Measurements from ENCODE around the gene TEX55.

The TEX55 gene

DNA sequence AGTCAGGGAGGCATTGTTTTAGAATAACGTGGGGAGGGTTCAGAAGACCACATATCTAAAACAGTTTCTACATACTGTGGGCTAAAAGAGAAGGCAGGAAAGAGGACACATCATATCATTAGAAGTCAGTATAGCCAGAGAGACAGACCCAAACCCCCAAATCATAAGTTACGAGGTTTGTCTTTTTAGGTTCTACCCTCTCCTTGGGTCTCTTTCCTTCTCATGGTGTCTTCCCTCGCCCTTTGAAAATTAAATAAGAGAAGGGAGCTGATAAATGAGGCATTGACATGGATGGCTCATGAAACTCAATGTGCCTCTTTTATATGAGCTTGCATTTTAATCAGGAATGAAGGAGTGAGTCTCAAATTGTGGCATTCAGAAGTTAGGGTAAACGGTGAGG lies 30.8 kb downstream of the TEX55 start:
- peaks cover 0 to 20% (median 5%) of the 10 kb centered on the region in 5 experiments for H3K27me3 ChIP-seq (replicated peaks in 2 of 5; ENCODE audit: control insufficient read depth in 4 of 5, insufficient read depth in 5 of 5, low read length in 4 of 5)
- H3K9me3 ChIP-seq (ENCODE audit: control extremely low read depth in 1 of 5, control insufficient read depth in 4 of 5, insufficient read depth in 2 of 5, low read depth in 1 of 5, low read length in 4 of 5), result no peaks in the 10 kb centered on the region
- H3K27ac ChIP-seq (ENCODE audit: insufficient read depth in 1 of 2, low read depth in 1 of 2, low read length in 2 of 2, poor library complexity in 1 of 2, severe bottlenecking in 2 of 2), result no peak overlapping the region
- no peak overlapping the region for H3K4me3 ChIP-seq (ENCODE audit: control insufficient read depth in 1 of 7, extremely low read depth in 1 of 7, insufficient read depth in 4 of 7, low read depth in 2 of 7, low read length in 6 of 7)
- no peak for DNase-seq
- ChIA-PET CTCF (no interaction called here), POLR2A (no interaction called here)
- H3K36me3 ChIP-seq (ENCODE audit: control insufficient read depth in 4 of 4, insufficient read depth in 4 of 4, low read length in 3 of 4), result no peaks in the 10 kb centered on the region
- WGBS (ENCODE audit: insufficient coverage), result 100% methylated on average over 1 of the region's 4 CpGs
- H3K4me1 ChIP-seq (ENCODE audit: control extremely low read depth in 1 of 4, control insufficient read depth in 4 of 4, insufficient read depth in 4 of 4, low read length in 3 of 4), result no peaks in the 10 kb centered on the region

DNA sequence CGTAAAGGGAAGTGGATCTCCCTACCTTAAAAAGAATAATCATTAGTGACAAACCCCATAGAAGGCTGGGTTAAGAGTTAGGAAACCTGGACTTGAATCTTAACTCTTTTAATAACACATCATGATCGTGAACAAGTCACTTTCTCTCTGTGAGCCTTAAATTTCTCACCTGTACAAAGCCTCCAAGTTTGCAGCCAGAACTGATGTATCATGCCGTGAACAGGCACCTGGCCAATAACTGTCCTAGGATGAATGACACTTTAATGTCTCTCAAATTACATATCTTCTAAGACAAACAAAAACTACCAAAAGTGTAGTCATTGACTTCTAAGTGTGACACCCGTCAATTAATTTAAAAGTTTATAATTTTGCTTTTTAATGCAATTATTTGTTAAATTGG lies 31.4 kb downstream of the TEX55 start:
- CTCF ChIA-PET, result no interaction called here
- H3K36me3 ChIP-seq (ENCODE audit: control insufficient read depth in 4 of 4, insufficient read depth in 4 of 4, low read length in 3 of 4), result no peaks in the 10 kb centered on the region
- no peak overlapping the region for H3K4me3 ChIP-seq (ENCODE audit: control insufficient read depth in 1 of 7, extremely low read depth in 1 of 7, insufficient read depth in 4 of 7, low read depth in 2 of 7, low read length in 6 of 7)
- peaks cover 0 to 20% (median 3%) of the 10 kb centered on the region in 5 experiments for H3K27me3 ChIP-seq (replicated peaks in 2 of 5; ENCODE audit: control insufficient read depth in 4 of 5, insufficient read depth in 5 of 5, low read length in 4 of 5)
- WGBS (ENCODE audit: insufficient coverage), result 100% methylated on average over 1 of the region's 4 CpGs
- H3K27ac ChIP-seq (ENCODE audit: insufficient read depth in 1 of 2, low read depth in 1 of 2, low read length in 2 of 2, poor library complexity in 1 of 2, severe bottlenecking in 2 of 2), result no peak overlapping the region
- H3K9me3 ChIP-seq (ENCODE audit: control extremely low read depth in 1 of 5, control insufficient read depth in 4 of 5, insufficient read depth in 2 of 5, low read depth in 1 of 5, low read length in 4 of 5), result no peaks in the 10 kb centered on the region
- POLR2A ChIA-PET, result no interaction called here
- no peak for DNase-seq
- H3K4me1 ChIP-seq (ENCODE audit: control extremely low read depth in 1 of 4, control insufficient read depth in 4 of 4, insufficient read depth in 4 of 4, low read length in 3 of 4), result no peaks in the 10 kb centered on the region

DNA sequence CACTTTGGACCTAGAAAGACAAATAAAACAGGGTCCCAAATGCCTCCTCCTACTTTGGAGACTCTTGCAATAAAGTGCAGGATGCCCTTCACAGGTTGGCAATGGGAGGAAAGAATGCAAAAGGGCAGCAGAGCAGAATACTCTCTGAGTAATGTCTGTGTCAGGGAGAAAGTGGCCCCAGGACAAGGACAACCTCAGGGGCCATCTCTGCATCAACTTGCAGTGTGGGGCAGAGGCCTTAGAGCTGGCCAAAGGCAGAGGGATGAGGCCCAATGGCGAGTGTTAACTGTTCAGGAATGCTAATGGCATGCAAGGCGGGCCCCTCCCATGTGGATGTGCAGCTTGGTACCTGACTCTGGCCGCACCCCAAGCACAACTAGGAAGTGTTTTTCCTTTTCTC lies 35.8 kb downstream of the TEX55 start:
- Histone ChIP-seq H3K4me3 (ENCODE audit: control insufficient read depth in 1 of 7, extremely low read depth in 1 of 7, insufficient read depth in 4 of 7, low read depth in 2 of 7, low read length in 6 of 7) (no peak overlapping the region), H3K27me3 (replicated peaks in 2 of 5; ENCODE audit: control insufficient read depth in 4 of 5, insufficient read depth in 5 of 5, low read length in 4 of 5) (peaks cover 0 to 4% (median 0%) of the 10 kb centered on the region in 5 experiments), H3K9me3 (ENCODE audit: control extremely low read depth in 1 of 5, control insufficient read depth in 4 of 5, insufficient read depth in 2 of 5, low read depth in 1 of 5, low read length in 4 of 5) (no peaks in the 10 kb centered on the region), H3K36me3 (ENCODE audit: control insufficient read depth in 4 of 4, insufficient read depth in 4 of 4, low read length in 3 of 4) (no peaks in the 10 kb centered on the region), H3K27ac (ENCODE audit: insufficient read depth in 1 of 2, low read depth in 1 of 2, low read length in 2 of 2, poor library complexity in 1 of 2, severe bottlenecking in 2 of 2) (no peak overlapping the region), H3K4me1 (ENCODE audit: control extremely low read depth in 1 of 4, control insufficient read depth in 4 of 4, insufficient read depth in 4 of 4, low read length in 3 of 4) (no peaks in the 10 kb centered on the region)
- 100% methylated on average over 1 of the region's 3 CpGs for WGBS (ENCODE audit: insufficient coverage)
- ChIA-PET POLR2A (no interaction called here), CTCF (interaction anchor here (0.6 kb wide), 1 partner anchor 26 kb away, joined by 3 read pairs; no protein-coding TSS in a partner anchor)
- DNase-seq, result no peak

GRCh38 chr3:119184111-119184510 lies 38.1 kb downstream of the TEX55 start:
- H3K27me3 ChIP-seq (replicated peaks in 2 of 5; ENCODE audit: control insufficient read depth in 4 of 5, insufficient read depth in 5 of 5, low read length in 4 of 5), result peaks cover 0 to 2% (median 0%) of the 10 kb centered on the region in 5 experiments
- no peaks in the 10 kb centered on the region for H3K36me3 ChIP-seq (ENCODE audit: control insufficient read depth in 4 of 4, insufficient read depth in 4 of 4, low read length in 3 of 4)
- no peak overlapping the region for H3K27ac ChIP-seq (ENCODE audit: insufficient read depth in 1 of 2, low read depth in 1 of 2, low read length in 2 of 2, poor library complexity in 1 of 2, severe bottlenecking in 2 of 2)
- H3K4me3 ChIP-seq (ENCODE audit: control insufficient read depth in 1 of 7, extremely low read depth in 1 of 7, insufficient read depth in 4 of 7, low read depth in 2 of 7, low read length in 6 of 7), result no peak overlapping the region
- DNase-seq, result no peak
- no peaks in the 10 kb centered on the region for H3K4me1 ChIP-seq (ENCODE audit: control extremely low read depth in 1 of 4, control insufficient read depth in 4 of 4, insufficient read depth in 4 of 4, low read length in 3 of 4)
- ChIA-PET POLR2A (no interaction called here), CTCF (no interaction called here)
- 91% methylated on average over 7 of the region's 9 CpGs for WGBS (ENCODE audit: insufficient coverage)
- no peaks in the 10 kb centered on the region for H3K9me3 ChIP-seq (ENCODE audit: control extremely low read depth in 1 of 5, control insufficient read depth in 4 of 5, insufficient read depth in 2 of 5, low read depth in 1 of 5, low read length in 4 of 5)

- Histone ChIP-seq H3K27ac (ENCODE audit: insufficient read depth in 1 of 2, low read depth in 1 of 2, low read length in 2 of 2, poor library complexity in 1 of 2, severe bottlenecking in 2 of 2) (no peak overlapping the region), H3K4me1 (ENCODE audit: control extremely low read depth in 1 of 4, control insufficient read depth in 4 of 4, insufficient read depth in 4 of 4, low read length in 3 of 4) (no peaks in the 10 kb centered on the region), H3K36me3 (ENCODE audit: control insufficient read depth in 4 of 4, insufficient read depth in 4 of 4, low read length in 3 of 4) (no peaks in the 10 kb centered on the region), H3K27me3 (replicated peaks in 2 of 5; ENCODE audit: control insufficient read depth in 4 of 5, insufficient read depth in 5 of 5, low read length in 4 of 5) (peaks cover 0 to 2% (median 0%) of the 10 kb centered on the region in 5 experiments), H3K9me3 (ENCODE audit: control extremely low read depth in 1 of 5, control insufficient read depth in 4 of 5, insufficient read depth in 2 of 5, low read depth in 1 of 5, low read length in 4 of 5) (no peaks in the 10 kb centered on the region), H3K4me3 (ENCODE audit: control insufficient read depth in 1 of 7, extremely low read depth in 1 of 7, insufficient read depth in 4 of 7, low read depth in 2 of 7, low read length in 6 of 7) (no peak overlapping the region)
- ChIA-PET CTCF (no interaction called here), POLR2A (no interaction called here)
- no peak for DNase-seq
- 100% methylated on average over 1 of the region's 7 CpGs for WGBS (ENCODE audit: insufficient coverage)
Observed at GRCh38 chr3:119184796-119185570, 39.0 kb downstream of the TEX55 start.

DNA sequence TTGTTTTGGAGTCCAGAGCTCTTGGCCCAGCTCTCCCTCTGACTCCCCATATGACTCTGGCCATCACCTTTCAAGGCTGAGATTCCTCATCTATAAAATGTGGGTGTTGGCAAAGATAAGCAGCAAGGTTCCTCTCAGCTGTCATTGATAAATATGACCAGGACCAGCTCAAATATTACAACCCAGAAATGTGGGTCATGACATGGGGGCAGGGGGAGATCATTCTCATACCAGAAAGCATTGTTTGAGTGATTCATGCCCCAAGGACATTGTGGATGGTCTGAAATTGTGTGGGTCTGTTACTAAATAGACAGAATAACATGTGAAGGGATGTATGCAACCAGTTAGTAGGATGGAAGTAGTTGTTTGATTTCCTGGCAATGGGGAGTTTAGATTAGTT lies 41.3 kb downstream of the TEX55 start:
- Histone ChIP-seq H3K4me3 (ENCODE audit: control insufficient read depth in 1 of 7, extremely low read depth in 1 of 7, insufficient read depth in 4 of 7, low read depth in 2 of 7, low read length in 6 of 7) (no peak overlapping the region), H3K9me3 (ENCODE audit: control extremely low read depth in 1 of 5, control insufficient read depth in 4 of 5, insufficient read depth in 2 of 5, low read depth in 1 of 5, low read length in 4 of 5) (no peaks in the 10 kb centered on the region), H3K36me3 (ENCODE audit: control insufficient read depth in 4 of 4, insufficient read depth in 4 of 4, low read length in 3 of 4) (no peaks in the 10 kb centered on the region), H3K27me3 (replicated peaks in 2 of 5; ENCODE audit: control insufficient read depth in 4 of 5, insufficient read depth in 5 of 5, low read length in 4 of 5) (peaks cover 0 to 2% (median 0%) of the 10 kb centered on the region in 5 experiments), H3K27ac (ENCODE audit: insufficient read depth in 1 of 2, low read depth in 1 of 2, low read length in 2 of 2, poor library complexity in 1 of 2, severe bottlenecking in 2 of 2) (no peak overlapping the region), H3K4me1 (ENCODE audit: control extremely low read depth in 1 of 4, control insufficient read depth in 4 of 4, insufficient read depth in 4 of 4, low read length in 3 of 4) (no peaks in the 10 kb centered on the region)
- ChIA-PET CTCF (no interaction called here), POLR2A (no interaction called here)
- no peak for DNase-seq

DNA sequence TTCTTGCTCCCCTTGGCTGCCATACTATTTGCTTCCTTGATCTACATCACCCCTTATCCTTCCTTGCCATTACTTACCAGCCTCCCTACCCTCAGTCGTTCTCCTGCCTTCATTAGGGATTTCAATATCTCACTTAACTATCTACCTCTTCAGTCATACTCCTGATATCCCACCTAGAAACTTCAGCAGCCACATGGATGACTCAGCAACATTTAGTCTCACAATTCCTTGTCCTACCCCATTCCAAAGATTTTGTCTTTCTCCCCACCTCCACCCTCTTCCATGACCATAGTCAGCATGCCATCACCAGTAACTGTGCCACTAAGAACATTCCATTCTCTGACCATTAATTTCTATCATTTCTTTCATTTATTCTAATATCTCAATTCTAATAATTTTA lies 45.8 kb downstream of the TEX55 start:
- DNase-seq, result no peak
- Histone ChIP-seq H3K4me1 (ENCODE audit: control extremely low read depth in 1 of 4, control insufficient read depth in 4 of 4, insufficient read depth in 4 of 4, low read length in 3 of 4) (no peaks in the 10 kb centered on the region), H3K27me3 (replicated peaks in 2 of 5; ENCODE audit: control insufficient read depth in 4 of 5, insufficient read depth in 5 of 5, low read length in 4 of 5) (no peaks in the 10 kb centered on the region), H3K27ac (ENCODE audit: insufficient read depth in 1 of 2, low read depth in 1 of 2, low read length in 2 of 2, poor library complexity in 1 of 2, severe bottlenecking in 2 of 2) (no peak overlapping the region), H3K9me3 (ENCODE audit: control extremely low read depth in 1 of 5, control insufficient read depth in 4 of 5, insufficient read depth in 2 of 5, low read depth in 1 of 5, low read length in 4 of 5) (no peaks in the 10 kb centered on the region), H3K4me3 (ENCODE audit: control insufficient read depth in 1 of 7, extremely low read depth in 1 of 7, insufficient read depth in 4 of 7, low read depth in 2 of 7, low read length in 6 of 7) (no peak overlapping the region), H3K36me3 (ENCODE audit: control insufficient read depth in 4 of 4, insufficient read depth in 4 of 4, low read length in 3 of 4) (no peaks in the 10 kb centered on the region)
- ChIA-PET POLR2A (no interaction called here), CTCF (interaction anchor here (0.6 kb wide), 1 partner anchor 1376 kb away, joined by 3 read pairs; no protein-coding TSS in a partner anchor)
- WGBS (ENCODE audit: insufficient coverage), result 100% methylated on average over 1 of the region's 1 CpG
